KMS-11 (cell line): Measurements from ENCODE around the gene C14orf180.

Experiments
- H2AFZ ChIP-seq: fragments of 200-600 bp; sonication (generic); 2 replicates; pipeline ENCODE4 v1.6.1; 2016; ENCODE audit warnings: antibody characterized with exemption, mixed run types, low read depth
- H3K27ac ChIP-seq: fragments of 200-600 bp; sonication (generic); 2 replicates; pipeline ENCODE4 v1.6.1; 2016; ENCODE audit warnings: mild to moderate bottlenecking, mixed run types
- H3K27me3 ChIP-seq: fragments of 200-600 bp; sonication (generic); 2 replicates; pipeline ENCODE4 v1.6.1; 2017; ENCODE audit warnings: mild to moderate bottlenecking, low read depth, mixed run types, moderate library complexity; ENCODE audit not compliant: insufficient read depth
- H3K36me3 ChIP-seq: fragments of 200-600 bp; sonication (generic); 2 replicates; pipeline ENCODE4 v1.6.1; 2017; ENCODE audit warnings: mild to moderate bottlenecking, mixed run types; ENCODE audit not compliant: insufficient read depth
- H3K4me1 ChIP-seq: fragments of 200-600 bp; sonication (generic); 2 replicates; pipeline ENCODE4 v1.6.1; 2016; ENCODE audit warnings: mild to moderate bottlenecking, low read depth, mixed run types; ENCODE audit not compliant: poor library complexity, severe bottlenecking
- H3K4me2 ChIP-seq: fragments of 200-600 bp; sonication (generic); 2 replicates; pipeline ENCODE4 v1.7.0; 2016; ENCODE audit warnings: mild to moderate bottlenecking, mixed run types
- H3K4me3 ChIP-seq: fragments of 200-600 bp; sonication (generic); IDR thresholded peaks from 2 replicates; pipeline ENCODE4 v1.6.1; 2017; ENCODE audit warnings: low read depth, low read length, mixed read lengths; ENCODE audit not compliant: insufficient read depth
- H3K79me2 ChIP-seq: fragments of 200-600 bp; sonication (generic); 2 replicates; pipeline ENCODE4 v1.6.1; 2016; ENCODE audit warnings: low read depth, mixed run types; ENCODE audit not compliant: insufficient read depth
- H3K9ac ChIP-seq: fragments of 200-600 bp; sonication (generic); 2 replicates; pipeline ENCODE4 v1.6.1; 2016; ENCODE audit warnings: mild to moderate bottlenecking, mixed run types
- H4K20me1 ChIP-seq: fragments of 200-600 bp; sonication (generic); 2 replicates; pipeline ENCODE4 v1.6.1; 2016; ENCODE audit warnings: mild to moderate bottlenecking, mixed run types; ENCODE audit not compliant: insufficient read depth
- CTCF ChIP-seq: fragments of 200-600 bp; sonication (generic); conservative IDR thresholded peaks from 2 replicates; pipeline ENCODE4 v1.6.1; 2017; ENCODE audit warnings: low read depth, mild to moderate bottlenecking, antibody characterized with exemption, low read length, moderate library complexity, mixed read lengths

The C14orf180 gene

GRCh38 chr14:104561124-104561557, 18.4 kb upstream of the C14orf180 start:
- TF ChIP-seq CTCF = no peak
- no peaks in the 10 kb centered on the region for H3K36me3 ChIP-seq
- H3K27me3 ChIP-seq = peaks cover 26% of the 10 kb centered on the region; the same call in 1 of the 2 replicates
- no peak overlapping the region for H3K9ac ChIP-seq
- H3K4me3 ChIP-seq = no peak overlapping the region
- no peaks in the 10 kb centered on the region for H4K20me1 ChIP-seq
- no peak overlapping the region for H3K4me2 ChIP-seq
- H3K27ac ChIP-seq = no peak overlapping the region
- no peaks in the 10 kb centered on the region for H3K4me1 ChIP-seq
- no peaks in the 10 kb centered on the region for H3K79me2 ChIP-seq
- H2AFZ ChIP-seq = no peak overlapping the region

GRCh38 chr14:104561632-104562495, 17.7 kb upstream of the C14orf180 start:
- Histone ChIP-seq H3K9ac (no peak overlapping the region), H3K4me2 (no peak overlapping the region), H4K20me1 (no peaks in the 10 kb centered on the region), H3K27ac (no peak overlapping the region), H2AFZ (no peak overlapping the region), H3K4me1 (no peaks in the 10 kb centered on the region), H3K36me3 (no peaks in the 10 kb centered on the region), H3K79me2 (no peaks in the 10 kb centered on the region), H3K4me3 (no peak overlapping the region), H3K27me3 (peaks cover 29% of the 10 kb centered on the region; the same call in 1 of the 2 replicates)
- TF ChIP-seq CTCF = no peak

DNA sequence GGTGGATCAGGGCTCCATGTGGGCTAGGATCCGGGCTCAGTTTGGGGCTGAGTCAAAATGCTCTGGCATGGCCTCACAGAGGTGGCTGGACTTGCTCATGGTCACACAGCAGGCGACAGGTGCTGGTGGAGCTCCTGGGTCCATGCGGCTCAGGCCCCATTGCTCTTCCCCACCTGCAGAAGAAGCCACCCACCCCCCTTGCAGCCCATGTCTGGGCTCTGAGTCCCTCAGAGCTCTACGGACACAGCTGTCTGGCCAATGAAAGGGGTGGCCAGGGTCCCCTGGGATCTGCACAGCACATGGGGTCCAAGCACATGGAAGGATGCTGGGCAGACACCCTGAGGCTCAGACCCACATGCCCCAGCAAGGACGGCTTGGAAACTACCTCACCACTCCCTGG, 17.0 kb upstream of the C14orf180 start:
- H3K9ac ChIP-seq = no peak overlapping the region

GRCh38 chr14:104563191-104563741, 16.3 kb upstream of the C14orf180 start:
- H3K9ac ChIP-seq = no peak overlapping the region
- peaks cover 37% of the 10 kb centered on the region; the same call in 1 of the 2 replicates for H3K27me3 ChIP-seq
- H3K27ac ChIP-seq = no peak overlapping the region
- H3K36me3 ChIP-seq = no peaks in the 10 kb centered on the region
- no peak overlapping the region for H3K4me3 ChIP-seq
- H3K4me2 ChIP-seq = no peak overlapping the region
- H3K79me2 ChIP-seq = no peaks in the 10 kb centered on the region
- no peaks in the 10 kb centered on the region for H3K4me1 ChIP-seq
- no peak overlapping the region for H2AFZ ChIP-seq
- no peaks in the 10 kb centered on the region for H4K20me1 ChIP-seq
- TF ChIP-seq CTCF = no peak

More for the DNA sequence above, 17.0 kb upstream of the C14orf180 start:
- no peaks in the 10 kb centered on the region for H3K4me1 ChIP-seq
- no peak overlapping the region for H3K4me2 ChIP-seq
- no peaks in the 10 kb centered on the region for H4K20me1 ChIP-seq
- no peaks in the 10 kb centered on the region for H3K79me2 ChIP-seq
- H3K27me3 ChIP-seq = peaks cover 32% of the 10 kb centered on the region; the same call in 1 of the 2 replicates
- no peak for TF ChIP-seq CTCF
- H3K36me3 ChIP-seq = no peaks in the 10 kb centered on the region
- no peak overlapping the region for H3K27ac ChIP-seq
- no peak overlapping the region for H3K4me3 ChIP-seq
- no peak overlapping the region for H2AFZ ChIP-seq
